Large intestine (tissue), 3 donors: Measurements from ENCODE around the gene NPHP4. TPM values are rescaled to one million over a fixed set of nuclear protein-coding genes. Genes with fewer than 3 reads are reported as not detected.

Experiments used
- DNase-seq, 2 donors: peaks; one replicate each; pipeline versions ENCODE4 v3.0.0 to v3.0.0-alpha.2; 2013
- H3K27ac ChIP-seq: one replicate; pipeline ENCODE4 v1.5.1; 2013; ENCODE audit warnings: low read length
- H3K27me3 ChIP-seq: 2 replicates; pipeline ENCODE4 v1.6.1; 2013; ENCODE audit warnings: low read length; ENCODE audit not compliant: control insufficient read depth, insufficient read depth
- H3K36me3 ChIP-seq: 2 replicates; pipeline ENCODE4 v1.6.1; 2013; ENCODE audit warnings: low read length; ENCODE audit not compliant: control insufficient read depth, insufficient read depth
- H3K4me1 ChIP-seq: one replicate; pipeline ENCODE4 v1.6.1; 2013; ENCODE audit warnings: low read length; ENCODE audit not compliant: control insufficient read depth, insufficient read depth
- H3K4me3 ChIP-seq: one replicate; pipeline ENCODE4 v1.5.1; 2013; ENCODE audit warnings: low read length
- H3K9me3 ChIP-seq: one replicate; pipeline ENCODE4 v1.6.1; 2013; ENCODE audit warnings: mild to moderate bottlenecking, low read depth, low read length, moderate library complexity; ENCODE audit not compliant: control insufficient read depth
- WGBS: methylation state at CpG from one replicate; pipeline ENCODE4 v1.1.5; 2013; ENCODE audit warnings: low lambda C conversion rate; ENCODE audit not compliant: insufficient coverage; 5-methylcytosine and 5-hydroxymethylcytosine counted together
- polyA plus RNA-seq: library from polyadenylated mRNA; unstranded; fragments of 120-200 nt; gene quantifications from one replicate; pipeline ENCODE4 v1.2.1, GENCODE V29; 2013

NPHP4 gene
- polyA plus RNA-seq, 1 donor = 11.4 TPM

GRCh38 chr1:5976726-5977493 lies 15.3 kb downstream of the NPHP4 start:
- Histone ChIP-seq H3K36me3 (peaks cover 11% of the 10 kb centered on the region), H3K27me3 (no peaks in the 10 kb centered on the region), H3K4me1 (peaks cover 2% of the 10 kb centered on the region), H3K4me3 (no peak overlapping the region), H3K27ac (no peak overlapping the region), H3K9me3 (no peaks in the 10 kb centered on the region)
- no peak for DNase-seq
- WGBS = 100% methylated on average over 1 of the region's 25 CpGs

GRCh38 chr1:5976231-5976630 lies 16.0 kb downstream of the NPHP4 start:
- H3K36me3 ChIP-seq = peaks cover 11% of the 10 kb centered on the region
- H3K9me3 ChIP-seq = no peaks in the 10 kb centered on the region
- no peaks in the 10 kb centered on the region for H3K27me3 ChIP-seq
- DNase-seq = no peak
- H3K27ac ChIP-seq = no peak overlapping the region
- peaks cover 9% of the 10 kb centered on the region for H3K4me1 ChIP-seq
- H3K4me3 ChIP-seq = no peak overlapping the region
- WGBS = no CpG with 5 or more reads among the region's 16 CpGs

DNA sequence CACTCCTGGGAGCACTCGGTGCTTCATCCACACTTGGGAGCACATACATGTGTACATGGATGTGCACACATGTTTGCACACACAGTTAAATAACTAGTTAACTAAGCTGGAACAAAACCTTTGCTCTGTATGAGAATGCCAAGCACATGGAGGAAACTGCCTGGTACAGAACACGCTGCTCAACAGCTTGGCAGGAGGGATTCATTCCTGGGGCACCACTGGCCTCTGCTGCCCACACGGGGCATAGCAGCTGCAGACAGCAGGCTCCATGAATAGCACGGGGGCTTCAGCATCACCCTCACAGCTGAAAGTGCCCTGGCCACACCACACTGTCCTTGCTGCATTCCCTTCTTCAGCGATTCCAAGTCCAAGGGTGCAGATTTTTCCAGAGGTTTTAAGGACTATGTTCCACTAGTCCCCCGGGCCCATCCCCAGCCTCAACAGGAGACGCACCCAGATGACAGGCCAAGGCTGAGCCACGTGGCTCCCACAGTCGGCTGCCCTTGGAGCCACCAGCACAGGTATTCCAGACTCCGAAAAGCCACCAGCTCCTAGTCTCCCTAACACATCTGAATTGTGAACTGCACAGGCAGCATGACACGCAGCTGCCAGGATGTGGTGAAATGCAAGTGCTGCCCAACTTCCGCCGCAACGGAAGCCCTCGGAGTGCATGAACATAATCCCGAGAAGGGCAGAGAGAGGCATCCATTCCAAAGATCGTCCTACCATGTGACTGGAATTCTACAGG lies 16.9 kb downstream of the NPHP4 start:
- DNase-seq = peak; percentile 53 to 54
- H3K4me3 ChIP-seq = no peak overlapping the region
- no peaks in the 10 kb centered on the region for H3K9me3 ChIP-seq
- H3K36me3 ChIP-seq = peaks cover 11% of the 10 kb centered on the region
- no peak overlapping the region for H3K27ac ChIP-seq
- no CpG with 5 or more reads among the region's 17 CpGs for WGBS
- H3K4me1 ChIP-seq = peaks cover 15% of the 10 kb centered on the region
- no peaks in the 10 kb centered on the region for H3K27me3 ChIP-seq

GRCh38 chr1:5974631-5975030 lies 17.6 kb downstream of the NPHP4 start:
- Histone ChIP-seq H3K4me3 (no peak overlapping the region), H3K4me1 (peaks cover 20% of the 10 kb centered on the region), H3K9me3 (no peaks in the 10 kb centered on the region), H3K36me3 (peaks cover 11% of the 10 kb centered on the region), H3K27ac (no peak overlapping the region), H3K27me3 (no peaks in the 10 kb centered on the region)
- no CpG with 5 or more reads among the region's 8 CpGs for WGBS
- DNase-seq = no peak

- Histone ChIP-seq H3K9me3 (no peaks in the 10 kb centered on the region), H3K4me3 (no peak overlapping the region), H3K36me3 (peaks cover 11% of the 10 kb centered on the region), H3K27ac (no peak overlapping the region), H3K4me1 (peaks cover 20% of the 10 kb centered on the region), H3K27me3 (no peaks in the 10 kb centered on the region)
- no peak for DNase-seq
- no CpG with 5 or more reads among the region's 11 CpGs for WGBS
Observed at GRCh38 chr1:5973771-5974170, 18.5 kb downstream of the NPHP4 start.

GRCh38 chr1:5972198-5972520 lies 20.1 kb downstream of the NPHP4 start:
- Histone ChIP-seq H3K27me3 (no peaks in the 10 kb centered on the region), H3K36me3 (peaks cover 22% of the 10 kb centered on the region), H3K27ac (no peak overlapping the region), H3K4me3 (no peak overlapping the region), H3K4me1 (peaks cover 20% of the 10 kb centered on the region), H3K9me3 (no peaks in the 10 kb centered on the region)
- no peak for DNase-seq
- no CpG with 5 or more reads among the region's 4 CpGs for WGBS

GRCh38 chr1:5971471-5972197 lies 20.6 kb downstream of the NPHP4 start:
- no peak overlapping the region for H3K4me3 ChIP-seq
- no peak overlapping the region for H3K27ac ChIP-seq
- H3K36me3 ChIP-seq = peaks cover 22% of the 10 kb centered on the region
- H3K27me3 ChIP-seq = no peaks in the 10 kb centered on the region
- no peaks in the 10 kb centered on the region for H3K9me3 ChIP-seq
- H3K4me1 ChIP-seq = peaks cover 20% of the 10 kb centered on the region
- no CpG with 5 or more reads among the region's 22 CpGs for WGBS
- DNase-seq = no peak

DNA sequence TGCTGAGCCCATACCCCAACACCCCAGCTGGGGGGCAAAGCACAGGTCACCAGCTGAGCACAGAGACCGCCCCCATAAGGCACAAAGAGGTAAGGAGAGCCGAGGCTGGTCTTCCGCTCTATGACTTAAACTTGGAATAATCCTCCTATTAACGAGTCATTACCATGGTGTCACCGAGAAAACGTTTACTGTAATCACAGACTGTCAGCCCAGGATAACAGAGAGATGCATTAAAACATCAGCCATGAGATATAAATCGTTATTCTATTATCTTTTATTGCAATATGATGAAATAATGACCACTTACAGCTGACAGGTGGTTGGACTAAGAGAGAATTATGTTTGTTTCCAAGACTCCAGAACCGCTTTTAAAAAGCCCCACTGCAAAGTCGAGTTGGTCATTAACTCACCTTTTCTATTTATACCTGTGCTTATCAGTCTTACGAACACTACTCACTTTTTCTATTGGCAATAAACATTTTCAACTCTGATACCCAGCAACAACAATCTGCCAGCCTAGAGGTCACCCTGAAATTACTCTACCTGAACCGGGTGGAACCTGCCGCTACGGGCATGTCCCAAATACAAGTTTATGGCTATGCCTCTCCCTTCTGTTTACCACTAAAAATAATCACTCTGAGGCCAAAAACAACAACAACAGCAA lies 21.5 kb downstream of the NPHP4 start:
- Histone ChIP-seq H3K27ac (peak overlapping the region; percentile 27), H3K4me3 (no peak overlapping the region), H3K9me3 (no peaks in the 10 kb centered on the region), H3K4me1 (peaks cover 20% of the 10 kb centered on the region), H3K36me3 (peaks cover 17% of the 10 kb centered on the region), H3K27me3 (no peaks in the 10 kb centered on the region)
- peak in 1 of 2 donors; percentile 75 for DNase-seq
- 60% methylated on average over 1 of the region's 13 CpGs for WGBS

- no peak overlapping the region for H3K4me3 ChIP-seq
- H3K27me3 ChIP-seq = no peaks in the 10 kb centered on the region
- no CpG with 5 or more reads among the region's 10 CpGs for WGBS
- H3K27ac ChIP-seq = no peak overlapping the region
- no peaks in the 10 kb centered on the region for H3K9me3 ChIP-seq
- peaks cover 19% of the 10 kb centered on the region for H3K36me3 ChIP-seq
- peaks cover 20% of the 10 kb centered on the region for H3K4me1 ChIP-seq
- no peak for DNase-seq
Observed at GRCh38 chr1:5969168-5969567, 23.1 kb downstream of the NPHP4 start.

DNA sequence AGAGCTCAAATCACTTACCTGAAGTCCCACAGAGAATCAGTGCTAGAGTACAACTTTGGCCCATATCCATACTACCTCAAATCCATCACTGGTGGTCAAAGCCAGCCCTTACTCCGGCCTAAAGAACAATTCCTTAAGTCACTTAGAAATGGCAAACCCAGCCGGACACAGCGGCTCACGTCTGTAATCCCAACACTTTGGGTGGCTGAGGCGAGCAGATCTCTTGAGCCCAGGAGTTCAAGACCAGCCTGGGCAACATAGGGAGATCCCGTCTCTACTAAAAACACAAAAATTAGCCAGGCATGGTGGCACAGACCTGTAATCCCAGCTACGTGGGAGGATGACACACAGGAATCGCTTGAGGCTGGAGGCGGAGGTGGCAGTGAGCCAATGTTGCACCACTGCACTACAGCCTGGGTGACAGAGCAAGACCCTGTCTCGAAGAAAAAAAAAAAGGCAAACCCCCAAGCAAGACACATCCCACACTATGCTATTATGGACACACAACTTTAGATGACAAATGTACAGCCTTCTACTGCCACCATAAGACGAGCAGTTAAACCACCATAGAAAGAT lies 24.0 kb downstream of the NPHP4 start:
- Histone ChIP-seq H3K4me1 (peaks cover 20% of the 10 kb centered on the region), H3K27me3 (no peaks in the 10 kb centered on the region), H3K9me3 (no peaks in the 10 kb centered on the region), H3K4me3 (no peak overlapping the region), H3K36me3 (peaks cover 19% of the 10 kb centered on the region), H3K27ac (no peak overlapping the region)
- no peak for DNase-seq
- WGBS = no CpG with 5 or more reads among the region's 11 CpGs
